Mucosa of rectum (tissue), 2 donors: ENCODE results near the gene BBS4.

Experiments used
- H3K27ac ChIP-seq, 2 donors: one replicate each; pipeline ENCODE4 v1.7.0; 2013; ENCODE audit warnings: inconsistent platforms in 2 of 2, low read depth in 2 of 2, low read length in 2 of 2
- H3K27me3 ChIP-seq, 2 donors: one replicate each; pipeline ENCODE4 v1.7.0; 2013; ENCODE audit warnings: low read length in 2 of 2; ENCODE audit not compliant: control insufficient read depth in 2 of 2, insufficient read depth in 2 of 2
- H3K36me3 ChIP-seq, 2 donors: one replicate each; pipeline ENCODE4 v1.7.0; 2013; ENCODE audit warnings: low read length in 2 of 2; ENCODE audit not compliant: control insufficient read depth in 2 of 2, insufficient read depth in 2 of 2
- H3K4me1 ChIP-seq, 2 donors: one replicate each; pipeline ENCODE4 v1.7.0; 2013; ENCODE audit warnings: low read length in 2 of 2, mild to moderate bottlenecking in 1 of 2; ENCODE audit not compliant: control insufficient read depth in 2 of 2, insufficient read depth in 2 of 2
- H3K4me3 ChIP-seq, 2 donors: one replicate each; pipeline ENCODE4 v1.7.0; 2013; ENCODE audit warnings: low read length in 2 of 2
- H3K9ac ChIP-seq, 2 donors: one replicate each; pipeline ENCODE4 v1.7.0; 2013; ENCODE audit warnings: low read length in 2 of 2, low read depth in 1 of 2, mild to moderate bottlenecking in 1 of 2
- H3K9me3 ChIP-seq, 2 donors: one replicate each; pipeline ENCODE4 v1.7.0; 2013; ENCODE audit warnings: low read length in 2 of 2; ENCODE audit not compliant: control insufficient read depth in 2 of 2
- donor health status: healthy.
- donor health status: Normal muscosa, but diverticular disease.

BBS4 gene

GRCh38 chr15:72754096-72754495 lies 68.1 kb downstream of the BBS4 start:
- H3K4me3 ChIP-seq = no peak overlapping the region
- H3K9me3 ChIP-seq = no peaks in the 10 kb centered on the region
- no peak overlapping the region for H3K9ac ChIP-seq
- no peak overlapping the region for H3K27ac ChIP-seq
- peaks cover 48% of the 10 kb centered on the region in 2 donors for H3K36me3 ChIP-seq
- no peaks in the 10 kb centered on the region for H3K4me1 ChIP-seq
- no peaks in the 10 kb centered on the region for H3K27me3 ChIP-seq

DNA sequence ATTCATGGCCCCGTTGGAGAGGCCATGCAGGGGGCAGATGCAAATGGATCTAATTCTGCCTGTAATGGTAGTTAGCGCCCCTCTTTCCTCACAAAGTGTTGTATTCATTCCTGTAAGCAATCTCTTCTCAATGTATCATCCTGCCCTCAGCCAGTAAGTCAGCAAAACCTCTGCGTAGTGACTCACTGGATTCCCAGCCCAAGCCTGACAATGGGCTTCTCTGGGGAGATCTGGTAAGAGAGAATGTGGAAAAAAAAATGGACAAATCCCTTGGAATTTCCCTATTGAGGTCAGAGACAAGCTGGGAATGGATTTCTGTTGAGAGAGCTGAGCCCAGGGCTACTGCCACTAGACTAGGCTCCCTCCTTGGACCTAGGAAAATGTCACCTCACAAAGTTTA lies 72.2 kb downstream of the BBS4 start:
- H3K4me1 ChIP-seq = no peaks in the 10 kb centered on the region
- H3K27ac ChIP-seq = no peak overlapping the region
- no peaks in the 10 kb centered on the region for H3K27me3 ChIP-seq
- H3K4me3 ChIP-seq = no peak overlapping the region
- H3K9me3 ChIP-seq = no peaks in the 10 kb centered on the region
- peaks cover 49 to 59% of the 10 kb centered on the region in 2 donors for H3K36me3 ChIP-seq
- H3K9ac ChIP-seq = no peak overlapping the region

- Histone ChIP-seq H3K27me3 (no peaks in the 10 kb centered on the region), H3K9ac (no peak overlapping the region), H3K9me3 (no peaks in the 10 kb centered on the region), H3K27ac (no peak overlapping the region), H3K4me1 (no peaks in the 10 kb centered on the region), H3K36me3 (peaks cover 34 to 52% of the 10 kb centered on the region in 2 donors), H3K4me3 (no peak overlapping the region)
Observed at GRCh38 chr15:72760590-72761260, 74.7 kb downstream of the BBS4 start.

DNA sequence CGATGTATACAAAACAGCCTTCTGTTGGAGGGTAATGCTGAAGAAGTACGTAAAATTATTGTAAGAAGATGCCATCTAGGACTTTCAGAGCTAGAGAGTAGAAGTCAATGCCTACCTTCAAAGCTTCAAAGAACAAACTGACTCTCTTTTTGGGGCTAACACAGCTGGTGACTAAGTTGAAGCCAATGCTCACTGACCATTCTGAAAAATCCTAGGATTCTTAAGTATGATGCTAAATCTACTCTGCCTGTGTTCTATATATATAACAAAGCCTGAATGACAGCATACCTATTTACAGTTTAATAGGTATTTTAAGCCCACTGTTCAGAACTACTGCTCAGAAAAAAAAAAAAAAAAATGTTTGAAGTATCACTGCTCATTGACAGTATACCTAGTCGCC lies 78.6 kb downstream of the BBS4 start:
- H3K36me3 ChIP-seq = peaks cover 30 to 56% of the 10 kb centered on the region in 2 donors
- H3K4me1 ChIP-seq = no peaks in the 10 kb centered on the region
- H3K9me3 ChIP-seq = peaks cover 2 to 3% of the 10 kb centered on the region in 2 donors
- no peak overlapping the region for H3K9ac ChIP-seq
- no peak overlapping the region for H3K4me3 ChIP-seq
- no peaks in the 10 kb centered on the region for H3K27me3 ChIP-seq
- no peak overlapping the region for H3K27ac ChIP-seq

GRCh38 chr15:72766025-72766424 lies 80.0 kb downstream of the BBS4 start:
- Histone ChIP-seq H3K9me3 (peaks cover 2 to 3% of the 10 kb centered on the region in 2 donors), H3K4me3 (no peak overlapping the region), H3K27ac (no peak overlapping the region), H3K9ac (no peak overlapping the region), H3K36me3 (peaks cover 23 to 56% of the 10 kb centered on the region in 2 donors), H3K4me1 (no peaks in the 10 kb centered on the region), H3K27me3 (no peaks in the 10 kb centered on the region)

DNA sequence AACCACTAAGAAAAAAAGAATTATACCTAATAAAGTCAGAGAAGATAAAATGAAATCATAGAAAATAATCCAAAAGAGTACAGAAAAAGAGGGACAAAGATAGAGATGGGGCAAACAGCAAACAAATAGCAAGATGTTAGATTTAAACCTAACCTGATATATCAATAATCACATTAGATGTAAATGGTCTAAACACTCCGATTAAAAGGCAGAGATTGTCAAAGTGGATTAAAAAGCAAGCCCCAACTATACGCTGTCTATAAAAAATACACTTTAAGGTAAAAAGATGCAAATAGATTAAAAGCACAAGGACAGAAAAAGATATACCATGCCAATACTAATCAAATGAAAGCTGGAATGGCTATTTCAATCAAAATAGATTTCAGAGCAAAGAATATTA lies 80.8 kb downstream of the BBS4 start:
- Histone ChIP-seq H3K9me3 (peaks cover 2 to 3% of the 10 kb centered on the region in 2 donors), H3K4me3 (no peak overlapping the region), H3K36me3 (peaks cover 28 to 60% of the 10 kb centered on the region in 2 donors)

DNA sequence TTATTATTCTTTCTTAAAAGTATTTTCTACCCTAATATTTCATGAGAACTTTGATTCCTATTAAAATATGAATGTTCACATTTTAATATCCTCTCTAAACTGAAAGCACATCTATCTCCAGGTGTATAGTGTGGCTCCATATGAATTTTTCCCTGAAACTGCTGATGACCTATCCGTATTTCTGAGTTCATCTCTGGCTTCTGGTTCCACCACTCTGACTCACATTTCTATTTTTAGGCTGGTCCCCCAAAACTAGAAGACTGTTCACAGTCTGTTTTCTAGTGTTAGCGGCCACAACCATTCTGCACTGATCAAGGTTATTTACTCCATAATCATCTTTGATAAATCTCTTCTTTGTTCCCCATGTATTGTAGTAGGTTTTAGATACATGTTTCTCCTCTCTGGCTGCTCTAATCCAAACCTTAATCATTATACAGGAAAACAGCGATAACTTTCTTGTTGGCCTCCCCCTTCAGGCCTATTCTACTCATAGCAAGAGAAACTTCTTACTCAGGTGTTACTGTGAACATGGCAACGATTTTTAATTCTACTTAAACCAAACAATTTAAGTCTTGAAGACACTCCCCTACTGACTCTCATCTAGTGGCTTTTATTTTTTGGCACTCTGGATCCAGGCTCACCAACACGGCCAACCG lies 84.8 kb downstream of the BBS4 start:
- Histone ChIP-seq H3K36me3 (peaks cover 38 to 60% of the 10 kb centered on the region in 2 donors), H3K9me3 (peaks cover 2 to 3% of the 10 kb centered on the region in 2 donors), H3K4me3 (no peak overlapping the region)

More for the DNA sequence above, 80.8 kb downstream of the BBS4 start:
- H3K27me3 ChIP-seq = no peaks in the 10 kb centered on the region
- H3K27ac ChIP-seq = no peak overlapping the region
- H3K9ac ChIP-seq = no peak overlapping the region
- no peaks in the 10 kb centered on the region for H3K4me1 ChIP-seq

DNA sequence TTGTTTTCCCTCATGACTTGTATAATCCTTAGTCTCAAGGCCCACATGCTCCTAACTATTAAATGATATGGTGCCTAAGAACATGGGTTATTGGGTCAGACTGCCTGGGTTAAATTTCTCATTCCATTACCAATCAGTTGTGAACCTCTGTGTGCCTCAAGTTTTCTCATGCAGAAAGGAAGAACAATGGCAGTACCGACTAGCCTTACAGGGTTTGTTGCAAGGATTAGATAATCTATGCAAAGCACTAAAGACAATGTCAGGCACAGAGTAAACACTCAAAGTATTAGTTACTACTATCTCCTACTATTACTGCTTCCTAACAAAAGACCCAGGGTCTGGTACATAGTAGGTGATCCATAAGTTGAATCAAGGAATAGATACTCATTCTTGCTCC lies 85.3 kb downstream of the BBS4 start:
- peaks cover 35 to 54% of the 10 kb centered on the region in 2 donors for H3K36me3 ChIP-seq
- no peak overlapping the region for H3K4me3 ChIP-seq
- no peak overlapping the region for H3K27ac ChIP-seq
- H3K9me3 ChIP-seq = peaks cover 2 to 3% of the 10 kb centered on the region in 2 donors
- H3K27me3 ChIP-seq = no peaks in the 10 kb centered on the region
- no peak overlapping the region for H3K9ac ChIP-seq
- no peaks in the 10 kb centered on the region for H3K4me1 ChIP-seq

More for the DNA sequence above, 84.8 kb downstream of the BBS4 start:
- no peak overlapping the region for H3K27ac ChIP-seq
- H3K4me1 ChIP-seq = no peaks in the 10 kb centered on the region
- H3K9ac ChIP-seq = no peak overlapping the region
- no peaks in the 10 kb centered on the region for H3K27me3 ChIP-seq

GRCh38 chr15:72774696-72775383 lies 88.8 kb downstream of the BBS4 start:
- Histone ChIP-seq H3K27me3 (no peaks in the 10 kb centered on the region), H3K4me3 (no peak overlapping the region), H3K36me3 (peaks cover 21 to 32% of the 10 kb centered on the region in 2 donors), H3K9me3 (no peaks in the 10 kb centered on the region), H3K27ac (peak overlapping the region in 1 of 2 donors; percentile 3), H3K4me1 (no peaks in the 10 kb centered on the region), H3K9ac (no peak overlapping the region)

DNA sequence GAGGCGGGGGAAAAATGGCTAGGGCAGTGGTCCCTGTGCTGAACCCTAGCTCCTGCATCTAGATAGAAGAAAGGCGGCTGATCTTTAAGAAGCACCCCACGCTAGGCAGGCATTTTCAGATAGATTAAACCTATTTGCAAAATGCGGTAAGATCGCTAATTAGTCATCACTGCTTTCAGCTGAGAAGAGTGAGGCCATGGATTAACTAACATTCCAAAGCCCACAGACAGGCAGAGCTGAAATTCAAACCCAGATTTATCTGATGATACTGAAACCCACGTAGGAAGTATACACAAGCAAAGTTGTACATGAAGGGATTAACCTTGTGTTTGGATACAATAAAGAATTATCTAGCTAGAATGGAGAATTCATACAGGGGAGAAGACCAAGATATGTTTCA lies 92.8 kb downstream of the BBS4 start:
- Histone ChIP-seq H3K27ac (no peak overlapping the region), H3K4me1 (peaks cover 3 to 12% of the 10 kb centered on the region in 2 donors), H3K36me3 (peaks cover 8% of the 10 kb centered on the region in 2 donors), H3K4me3 (no peak overlapping the region), H3K9ac (no peak overlapping the region), H3K9me3 (no peaks in the 10 kb centered on the region), H3K27me3 (no peaks in the 10 kb centered on the region)
